Memory B cell (primary cell): Measurements from ENCODE around the gene LETM1.
A peak's percentile ranks its signal among the peaks of the same experiment; 100 is the strongest.
"Not testable (repeated sequence)": the region's sequence is repeated elsewhere in the genome, so short reads cannot be mapped to it uniquely, and the experiment has no call there.

Experiments
- ATAC-seq: fragments of 150-1000 bp; cut with Tn5 transposase; 2 replicates; pipeline ENCODE4 v1.10.0; 2021; ENCODE audit warnings: low read depth, mild to moderate bottlenecking, moderate library complexity
- DNase-seq, 2 donors: peaks; one replicate each; pipeline ENCODE4 v3.0.0; 2022; ENCODE audit warnings: low spot score in 2 of 2
- H3K27ac Mint-ChIP-seq: one replicate; pipeline ENCODE4 v1.8.0; 2022; ENCODE audit warnings: mild to moderate bottlenecking, moderate library complexity, mixed read lengths
- H3K27me3 Mint-ChIP-seq: one replicate; pipeline ENCODE4 v1.8.0; 2022; ENCODE audit warnings: mixed read lengths
- H3K36me3 Mint-ChIP-seq: one replicate; pipeline ENCODE4 v1.8.0; 2022; ENCODE audit warnings: mild to moderate bottlenecking, mixed read lengths
- H3K4me1 Mint-ChIP-seq: one replicate; pipeline ENCODE4 v1.8.0; 2022; ENCODE audit warnings: mixed read lengths
- H3K4me3 Mint-ChIP-seq: one replicate; pipeline ENCODE4 v1.8.0; 2022; ENCODE audit warnings: mild to moderate bottlenecking, moderate library complexity, mixed read lengths
- H3K9me3 Mint-ChIP-seq: one replicate; pipeline ENCODE4 v1.8.0; 2022; ENCODE audit warnings: mixed read lengths

LETM1 gene

GRCh38 chr4:1835836-1836235 lies 20.1 kb downstream of the LETM1 start:
- DNase-seq, result not testable (repeated sequence)
- Mint-ChIP-seq H3K27ac (peak overlapping the region; percentile 92), H3K36me3 (peaks cover 27% of the 10 kb centered on the region)

GRCh38 chr4:1834047-1834775 lies 21.7 kb downstream of the LETM1 start:
- ATAC-seq (peak; percentile 91), DNase-seq (peak; percentile 45 to 55)
- Mint-ChIP-seq H3K4me3 (peak overlapping the region; percentile 51), H3K36me3 (peaks cover 33% of the 10 kb centered on the region), H3K4me1 (peaks cover 18% of the 10 kb centered on the region), H3K27ac (peak overlapping the region; percentile 92), H3K27me3 (no peaks in the 10 kb centered on the region), H3K9me3 (no peaks in the 10 kb centered on the region)

More at GRCh38 chr4:1835836-1836235, 20.1 kb downstream of the LETM1 start:
- not testable (repeated sequence) for H3K27me3 Mint-ChIP-seq, ATAC-seq, H3K4me3 Mint-ChIP-seq, H3K9me3 Mint-ChIP-seq
- peaks cover 18% of the 10 kb centered on the region for H3K4me1 Mint-ChIP-seq

GRCh38 chr4:1833307-1834046 lies 22.5 kb downstream of the LETM1 start:
- H3K9me3 Mint-ChIP-seq, result no peaks in the 10 kb centered on the region
- peaks cover 18% of the 10 kb centered on the region for H3K4me1 Mint-ChIP-seq
- DNase-seq (no peak), ATAC-seq (peak; percentile 7)
- peak overlapping the region; percentile 51 for H3K4me3 Mint-ChIP-seq
- peaks cover 30% of the 10 kb centered on the region for H3K36me3 Mint-ChIP-seq
- H3K27ac Mint-ChIP-seq, result peak overlapping the region; percentile 92
- no peaks in the 10 kb centered on the region for H3K27me3 Mint-ChIP-seq

- H3K27ac Mint-ChIP-seq, result peak overlapping the region; percentile 92
- ATAC-seq (no peak), DNase-seq (no peak)
- no peaks in the 10 kb centered on the region for H3K9me3 Mint-ChIP-seq
- peaks cover 18% of the 10 kb centered on the region for H3K4me1 Mint-ChIP-seq
- H3K36me3 Mint-ChIP-seq, result peaks cover 30% of the 10 kb centered on the region
- no peak overlapping the region for H3K4me3 Mint-ChIP-seq
- H3K27me3 Mint-ChIP-seq, result no peaks in the 10 kb centered on the region
Observed at GRCh38 chr4:1832690-1833089, 23.3 kb downstream of the LETM1 start.

- Mint-ChIP-seq H3K4me3 (no peak overlapping the region), H3K36me3 (peaks cover 30% of the 10 kb centered on the region), H3K4me1 (peaks cover 18% of the 10 kb centered on the region), H3K27me3 (no peaks in the 10 kb centered on the region), H3K9me3 (no peaks in the 10 kb centered on the region), H3K27ac (peak overlapping the region; percentile 77)
- no peak for ATAC-seq
- DNase-seq, result no peak
Observed at GRCh38 chr4:1831331-1831730, 24.6 kb downstream of the LETM1 start.

- Mint-ChIP-seq H3K9me3 (no peaks in the 10 kb centered on the region), H3K36me3 (peaks cover 28% of the 10 kb centered on the region), H3K27me3 (no peaks in the 10 kb centered on the region), H3K27ac (no peak overlapping the region), H3K4me3 (no peak overlapping the region), H3K4me1 (peaks cover 18% of the 10 kb centered on the region)
- ATAC-seq (no peak), DNase-seq (no peak)
Observed at GRCh38 chr4:1830642-1831228, 25.2 kb downstream of the LETM1 start.

GRCh38 chr4:1830234-1830633 lies 25.7 kb downstream of the LETM1 start:
- Mint-ChIP-seq H3K36me3 (peaks cover 28% of the 10 kb centered on the region), H3K27ac (no peak overlapping the region), H3K27me3 (no peaks in the 10 kb centered on the region), H3K4me1 (peaks cover 18% of the 10 kb centered on the region), H3K9me3 (no peaks in the 10 kb centered on the region), H3K4me3 (no peak overlapping the region)
- no peak for ATAC-seq
- no peak for DNase-seq

GRCh38 chr4:1826531-1827350 lies 29.2 kb downstream of the LETM1 start:
- Mint-ChIP-seq H3K4me3 (no peak overlapping the region), H3K4me1 (no peaks in the 10 kb centered on the region)

GRCh38 chr4:1825326-1825725 lies 30.6 kb downstream of the LETM1 start:
- ATAC-seq (no peak), DNase-seq (no peak)
- no peaks in the 10 kb centered on the region for H3K27me3 Mint-ChIP-seq
- H3K36me3 Mint-ChIP-seq, result peaks cover 31% of the 10 kb centered on the region
- H3K4me1 Mint-ChIP-seq, result no peaks in the 10 kb centered on the region
- H3K9me3 Mint-ChIP-seq, result no peaks in the 10 kb centered on the region
- no peak overlapping the region for H3K27ac Mint-ChIP-seq
- H3K4me3 Mint-ChIP-seq, result no peak overlapping the region

More at GRCh38 chr4:1826531-1827350, 29.2 kb downstream of the LETM1 start:
- no peaks in the 10 kb centered on the region for H3K9me3 Mint-ChIP-seq
- ATAC-seq (no peak), DNase-seq (no peak)
- no peak overlapping the region for H3K27ac Mint-ChIP-seq
- no peaks in the 10 kb centered on the region for H3K27me3 Mint-ChIP-seq
- peaks cover 38% of the 10 kb centered on the region for H3K36me3 Mint-ChIP-seq

- H3K27ac Mint-ChIP-seq, result no peak overlapping the region
- peaks cover 30% of the 10 kb centered on the region for H3K36me3 Mint-ChIP-seq
- no peaks in the 10 kb centered on the region for H3K27me3 Mint-ChIP-seq
- ATAC-seq, result no peak
- H3K4me3 Mint-ChIP-seq, result no peak overlapping the region
- H3K9me3 Mint-ChIP-seq, result no peaks in the 10 kb centered on the region
- no peaks in the 10 kb centered on the region for H3K4me1 Mint-ChIP-seq
- no peak for DNase-seq
Observed at GRCh38 chr4:1824746-1825145, 31.2 kb downstream of the LETM1 start.

GRCh38 chr4:1823545-1823932 lies 32.4 kb downstream of the LETM1 start:
- peaks cover 31% of the 10 kb centered on the region for H3K36me3 Mint-ChIP-seq

GRCh38 chr4:1822568-1823544 lies 33.1 kb downstream of the LETM1 start:
- Mint-ChIP-seq H3K4me1 (no peaks in the 10 kb centered on the region), H3K36me3 (peaks cover 32% of the 10 kb centered on the region), H3K27me3 (no peaks in the 10 kb centered on the region), H3K27ac (peak overlapping the region; percentile 78), H3K9me3 (no peaks in the 10 kb centered on the region), H3K4me3 (no peak overlapping the region)
- DNase-seq (no peak), ATAC-seq (no peak)

More at GRCh38 chr4:1823545-1823932, 32.4 kb downstream of the LETM1 start:
- Mint-ChIP-seq H3K4me3 (no peak overlapping the region), H3K9me3 (no peaks in the 10 kb centered on the region), H3K27me3 (no peaks in the 10 kb centered on the region), H3K27ac (no peak overlapping the region), H3K4me1 (no peaks in the 10 kb centered on the region)
- ATAC-seq (no peak), DNase-seq (no peak)
